Stimulated activated CD8-positive, alpha-beta memory T cell treated with anti-CD3 and anti-CD28 coated beads, Interleukin-7, amount 100 ng/mL, for 1 hour (primary cell): ENCODE measurements around the gene CACNA2D2.

Experiments
- DNase-seq, 2 donors: peaks; one replicate each; pipeline ENCODE4 v3.0.0-alpha.2; 2020; ENCODE audit warnings: low read depth in 2 of 2

CACNA2D2 gene

DNA sequence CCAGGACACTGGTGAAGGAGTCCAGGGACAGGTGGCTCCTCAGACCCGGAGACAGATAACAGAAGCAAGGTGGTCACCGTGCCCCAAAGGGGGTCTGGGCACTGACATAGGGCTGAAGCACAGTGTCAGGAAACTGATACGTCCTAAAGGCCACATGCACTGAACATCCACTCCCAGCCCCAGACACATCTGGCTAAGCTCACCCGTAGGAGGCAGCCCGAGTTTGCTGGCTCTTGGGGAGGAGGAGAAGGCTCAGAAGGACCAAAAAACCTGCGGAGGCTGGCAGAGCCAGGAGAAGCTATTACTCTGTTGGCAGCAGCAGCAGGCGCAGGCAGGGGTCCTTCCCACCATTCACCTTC, 1.2 kb downstream of the CACNA2D2 start:
- no peak for DNase-seq

DNA sequence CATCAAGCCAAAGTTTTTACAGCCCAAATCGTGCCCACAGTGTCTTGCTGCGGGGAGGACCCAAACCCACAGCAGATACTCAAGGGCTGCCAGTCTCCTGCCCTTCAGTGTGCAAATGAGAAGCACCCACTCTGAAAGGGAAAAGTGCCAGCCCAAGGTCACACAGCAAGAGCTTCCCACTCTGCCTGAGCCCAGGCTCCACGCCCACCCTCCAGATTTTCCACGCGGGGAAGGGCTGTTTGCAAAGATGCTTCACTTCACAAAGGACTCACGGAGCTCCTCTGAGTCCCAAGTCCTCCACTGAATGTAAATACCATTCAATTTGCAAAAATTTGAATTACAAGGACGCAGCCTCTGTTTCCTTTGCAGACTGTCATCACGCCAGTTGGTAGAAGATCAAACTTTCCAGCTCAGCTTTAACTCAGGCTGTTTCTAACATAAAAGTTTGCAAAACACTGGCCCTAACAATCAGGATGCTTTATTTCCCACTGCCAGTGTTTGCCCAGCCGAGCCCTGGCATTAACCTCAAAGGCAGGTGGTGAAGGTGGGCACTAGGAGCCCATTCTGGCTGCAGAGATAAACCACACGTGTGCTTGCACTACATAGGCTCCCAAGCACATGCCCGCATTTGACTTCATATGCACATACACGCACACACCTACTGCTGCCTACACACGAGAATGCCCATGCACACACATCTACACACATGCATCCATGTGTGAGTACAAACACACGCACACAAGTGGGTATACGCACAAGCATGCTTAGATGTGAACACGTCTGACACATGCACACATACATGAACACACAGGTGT, 7.6 kb downstream of the CACNA2D2 start:
- DNase-seq: no peak

DNA sequence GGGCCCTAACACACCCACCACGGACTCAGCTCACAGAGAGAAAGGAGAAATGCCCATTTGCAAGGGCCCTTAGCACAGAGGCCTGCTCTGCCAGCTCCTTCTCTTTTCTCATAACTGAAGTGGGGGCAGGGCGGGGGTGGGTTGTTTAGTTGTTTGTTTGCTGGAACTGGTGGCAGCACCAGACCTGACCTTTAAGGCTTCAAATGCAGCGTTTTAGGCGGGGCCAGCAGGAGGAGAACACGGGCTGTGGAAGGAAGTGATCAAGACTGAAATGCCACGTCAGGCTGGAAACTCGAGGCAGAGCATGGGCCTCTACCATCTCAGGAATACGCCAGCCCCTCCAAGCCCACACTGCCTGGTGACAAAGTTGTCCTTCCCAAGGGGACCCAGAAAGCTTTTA, 9.3 kb downstream of the CACNA2D2 start:
- DNase-seq: no peak

DNA sequence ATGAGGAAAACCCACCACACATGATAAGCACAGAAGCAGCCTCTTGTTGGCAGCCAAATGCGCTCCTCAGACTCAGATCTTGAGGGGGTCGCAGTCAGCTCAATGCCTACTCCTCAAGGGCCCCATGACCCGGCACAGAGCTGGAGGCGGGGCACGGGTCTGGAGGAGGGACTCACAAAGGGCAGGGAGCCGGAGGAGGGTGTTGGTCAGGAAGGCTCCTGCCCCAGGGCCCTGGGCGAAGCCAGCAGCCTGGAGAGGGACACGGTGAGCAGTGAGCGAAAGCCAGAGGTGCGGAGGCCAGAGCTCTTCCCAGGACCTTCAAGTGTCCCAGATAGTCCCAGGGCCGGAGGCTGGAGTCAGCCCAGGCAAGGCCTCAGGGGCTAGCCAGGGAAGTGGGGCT, 9.8 kb downstream of the CACNA2D2 start:
- DNase-seq: no peak

DNA sequence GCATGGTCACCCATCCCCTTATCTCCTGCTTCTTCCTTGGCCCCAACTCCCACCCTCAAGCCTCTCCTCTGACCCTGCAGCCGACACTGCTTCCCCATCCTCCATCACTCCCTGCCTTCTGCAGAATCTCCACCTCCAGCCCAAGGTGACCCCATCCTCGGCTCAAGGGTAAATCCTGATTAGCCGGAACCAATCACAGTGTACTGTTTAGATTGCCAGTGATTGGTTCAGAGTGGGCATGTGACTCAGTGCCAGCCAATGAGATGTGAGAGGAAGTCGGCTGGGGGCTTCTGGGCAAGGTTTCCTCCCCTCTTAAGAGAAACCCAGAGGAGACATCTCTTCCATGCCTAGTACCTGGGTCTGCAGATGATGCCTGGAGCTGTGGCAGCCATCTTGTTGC, 10.3 kb downstream of the CACNA2D2 start:
- DNase-seq: no peak

DNA sequence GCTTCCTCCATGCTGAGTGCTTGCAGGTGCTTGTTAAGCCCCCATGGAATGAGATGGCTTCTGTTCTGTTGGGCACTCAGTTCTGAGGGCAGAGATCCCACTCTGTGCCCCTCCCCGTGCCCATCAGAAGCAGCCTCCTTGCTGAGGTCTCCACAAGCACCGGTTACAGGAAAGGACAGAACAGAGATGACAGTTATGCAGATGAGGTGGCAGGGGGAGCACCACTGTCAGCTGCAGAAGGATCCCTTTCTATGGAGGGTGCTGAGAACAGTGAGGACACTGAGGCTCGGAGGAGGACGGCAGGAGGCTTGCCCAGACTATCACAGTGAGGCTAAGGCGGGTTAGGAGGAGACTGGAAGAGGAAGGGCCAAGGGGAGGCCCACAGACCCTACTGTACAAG, 12.4 kb downstream of the CACNA2D2 start:
- DNase-seq: no peak

DNA sequence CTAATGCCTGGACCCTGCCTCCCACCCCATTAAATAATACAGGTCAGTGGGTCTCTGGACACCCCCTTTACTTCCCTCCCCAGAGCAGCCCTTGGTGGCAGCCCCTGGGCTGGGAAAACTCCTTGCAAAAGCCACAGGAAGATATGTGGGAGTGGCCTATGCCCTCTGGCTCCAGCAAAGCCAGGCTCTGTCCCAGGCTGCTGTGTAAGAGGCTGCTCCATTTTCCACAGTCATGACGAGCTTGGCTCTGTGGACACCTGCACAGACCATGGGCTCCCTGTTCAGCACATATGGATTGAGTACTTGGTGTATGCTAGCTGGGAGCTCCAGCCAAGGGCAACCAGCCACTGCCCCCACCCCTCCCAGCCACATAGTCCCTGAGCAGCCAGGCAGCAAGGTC, 13.0 kb downstream of the CACNA2D2 start:
- DNase-seq: no peak

DNA sequence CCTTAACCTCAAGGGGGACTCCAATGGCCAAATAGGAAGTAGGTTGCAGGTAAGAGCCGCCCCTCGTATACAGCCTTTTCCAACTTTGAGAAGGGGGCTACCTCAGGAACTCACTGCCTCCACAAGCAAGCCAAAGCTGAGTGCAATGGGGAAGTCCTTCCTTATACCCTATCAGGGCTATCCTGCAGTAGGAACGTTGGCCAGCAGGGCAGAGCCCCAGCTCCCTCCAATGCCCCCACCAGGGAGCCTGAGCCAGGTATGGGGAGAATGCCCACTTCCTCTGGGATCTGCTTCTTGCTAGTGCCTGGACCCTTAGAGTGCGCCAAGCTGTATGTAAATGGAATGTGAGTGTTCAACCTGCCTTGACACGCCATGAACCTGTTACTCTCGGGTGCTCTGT, 16.3 kb downstream of the CACNA2D2 start:
- no peak for DNase-seq

DNA sequence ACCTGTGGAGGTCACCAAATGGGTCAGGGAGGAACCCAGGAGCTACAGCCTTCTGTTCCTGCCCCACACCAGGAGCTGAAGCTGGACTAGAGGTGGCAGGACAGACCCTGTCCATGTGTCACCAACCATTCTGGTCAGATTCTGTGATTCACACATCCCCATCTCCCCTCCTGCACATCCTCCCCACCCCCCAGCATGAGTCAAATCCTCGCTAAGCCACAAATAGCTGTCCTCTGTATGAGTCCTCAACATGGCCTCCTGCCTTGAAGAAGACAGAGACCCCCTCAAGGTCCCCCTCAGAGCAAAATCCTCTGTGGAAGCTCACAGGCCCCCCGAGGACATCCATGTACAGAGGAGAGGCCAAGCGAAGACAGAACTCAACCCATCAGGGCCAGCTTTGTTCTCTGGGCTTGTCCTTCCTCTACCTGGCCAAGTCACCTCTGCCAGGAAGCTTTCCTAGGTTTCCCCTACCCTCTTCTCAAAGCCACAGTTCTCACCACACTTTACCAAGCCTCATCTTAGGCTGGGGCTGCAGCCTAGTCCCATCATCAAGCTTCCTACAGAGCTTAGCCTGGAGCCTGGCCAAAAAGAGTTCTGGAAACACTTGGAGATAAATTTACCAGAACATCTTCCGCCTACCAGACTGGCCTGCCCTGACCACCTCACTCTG, 17.1 kb downstream of the CACNA2D2 start:
- DNase-seq: no peak

DNA sequence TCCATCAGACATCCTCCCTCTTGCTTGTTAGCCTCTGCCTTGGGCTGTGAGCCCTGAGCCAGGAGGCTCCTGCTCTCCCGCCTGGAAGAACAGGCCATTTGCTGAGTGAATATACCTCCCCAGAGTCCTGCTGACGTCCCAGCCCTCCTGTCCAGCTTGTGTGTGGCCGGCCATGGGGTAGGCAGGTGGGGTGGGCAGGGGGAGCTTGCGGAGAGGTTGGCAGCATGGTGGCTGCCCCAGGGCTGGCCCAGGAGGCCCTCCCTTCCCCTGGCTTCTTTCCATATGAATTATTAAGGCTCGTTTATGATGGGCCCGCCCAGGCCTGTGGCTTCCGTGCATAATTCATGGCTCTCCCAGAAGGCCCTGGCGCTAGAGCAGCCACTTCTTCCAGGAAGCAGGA, 18.7 kb downstream of the CACNA2D2 start:
- DNase-seq: no peak

DNA sequence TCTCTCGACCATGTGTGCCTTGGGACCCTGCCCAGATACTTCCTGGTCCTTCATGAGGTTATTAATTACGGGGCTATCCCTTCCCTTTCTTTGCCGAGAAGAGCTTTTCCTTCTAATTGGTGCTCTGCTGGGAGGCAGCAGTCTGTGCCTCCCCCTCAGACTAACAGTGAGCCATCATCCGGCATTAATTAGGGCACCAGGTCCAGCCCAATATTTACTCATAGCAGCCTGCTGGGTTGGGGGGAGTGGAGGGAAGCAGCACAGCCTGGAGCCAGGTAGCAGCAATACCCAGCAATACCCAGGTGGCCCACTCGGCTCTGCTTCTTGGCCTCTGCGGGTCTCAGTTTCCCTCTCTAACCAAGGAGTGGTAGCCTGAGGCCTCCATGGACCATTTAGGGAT, 20.1 kb downstream of the CACNA2D2 start:
- no peak for DNase-seq

DNA sequence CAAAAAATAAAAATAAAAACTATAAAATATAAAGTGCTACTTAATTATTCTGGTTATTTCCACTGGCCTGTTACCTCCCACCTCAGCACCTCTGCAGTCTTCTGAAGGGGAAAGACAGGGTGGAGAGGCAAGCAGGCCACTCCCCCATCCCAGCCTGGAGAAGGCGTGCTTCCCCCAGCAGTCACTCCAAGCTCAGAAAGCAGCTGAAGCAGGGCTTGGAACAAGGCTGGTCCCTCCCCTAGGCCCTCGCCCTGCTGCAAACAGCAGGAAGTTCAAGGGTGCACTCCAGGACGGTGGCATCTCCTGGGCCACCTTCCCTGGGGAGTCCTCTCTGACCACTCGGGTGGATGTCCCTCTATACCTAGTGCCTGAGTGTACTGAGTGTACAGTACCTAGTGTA, 21.4 kb downstream of the CACNA2D2 start:
- no peak for DNase-seq

DNA sequence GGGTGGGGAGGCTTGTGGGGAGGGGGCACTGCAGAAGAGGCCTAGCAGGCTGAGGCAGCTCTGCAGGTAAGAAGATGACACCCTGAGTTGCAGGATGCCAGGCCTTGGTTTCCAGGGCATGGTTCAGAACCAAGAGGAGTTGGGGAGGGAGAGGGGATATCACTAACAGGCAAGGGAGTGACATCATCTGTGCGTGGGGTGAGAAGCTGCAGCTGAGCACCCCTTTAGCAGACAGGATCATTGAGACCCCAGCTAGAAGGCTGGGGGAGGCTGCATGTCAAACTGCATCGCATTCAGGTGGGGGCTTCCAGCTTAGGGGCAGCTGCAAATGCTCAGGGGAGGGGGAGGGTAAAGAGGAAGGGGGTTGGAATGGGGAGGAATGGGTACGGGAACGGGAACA, 23.0 kb downstream of the CACNA2D2 start:
- no peak for DNase-seq

DNA sequence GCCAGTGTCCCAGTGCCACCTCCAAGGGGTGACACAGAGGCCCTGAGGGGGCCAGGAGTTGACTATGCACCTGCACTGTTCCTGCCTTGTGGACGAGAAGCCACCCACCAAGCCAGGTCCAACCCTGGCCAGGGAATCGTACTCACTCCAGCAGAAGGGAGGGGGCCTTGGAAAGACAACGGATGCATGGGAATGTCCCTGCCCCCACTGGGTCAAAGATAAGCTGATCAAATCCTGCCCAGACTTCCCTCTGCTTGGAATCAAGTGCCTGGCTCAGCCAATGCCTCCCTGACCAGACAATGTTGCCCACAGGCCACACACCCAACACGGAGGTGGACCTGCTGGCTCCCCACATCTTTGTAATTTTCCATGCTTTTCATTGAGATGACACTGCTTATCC, 23.9 kb downstream of the CACNA2D2 start:
- DNase-seq: no peak

DNA sequence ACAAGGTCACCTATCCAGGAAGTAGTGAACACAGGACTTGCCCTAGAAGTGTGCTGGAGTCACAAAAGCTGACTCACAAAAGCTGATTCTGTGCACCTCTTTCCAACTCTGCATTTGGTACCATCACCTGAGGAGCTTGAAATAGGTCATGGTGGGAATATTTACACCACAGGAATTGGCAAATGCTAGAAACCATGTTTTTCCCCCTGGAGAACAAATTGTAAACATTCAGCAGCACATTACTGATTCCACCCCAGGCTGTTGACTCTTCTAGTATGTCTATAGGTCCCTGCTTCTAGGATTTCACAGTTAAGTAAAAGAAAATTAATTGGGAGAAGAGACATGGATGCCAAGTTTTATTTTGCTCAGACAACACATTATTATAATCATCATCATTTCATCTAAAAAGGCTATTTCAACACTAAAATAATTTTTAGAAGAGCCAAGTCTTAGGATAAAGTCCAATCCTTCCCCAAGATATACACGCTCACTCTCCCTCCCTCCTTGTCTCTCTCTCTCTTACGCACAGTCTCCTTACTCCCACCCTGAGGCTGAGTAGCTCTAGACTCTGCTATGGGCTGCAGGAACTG, 24.7 kb downstream of the CACNA2D2 start:
- no peak for DNase-seq

DNA sequence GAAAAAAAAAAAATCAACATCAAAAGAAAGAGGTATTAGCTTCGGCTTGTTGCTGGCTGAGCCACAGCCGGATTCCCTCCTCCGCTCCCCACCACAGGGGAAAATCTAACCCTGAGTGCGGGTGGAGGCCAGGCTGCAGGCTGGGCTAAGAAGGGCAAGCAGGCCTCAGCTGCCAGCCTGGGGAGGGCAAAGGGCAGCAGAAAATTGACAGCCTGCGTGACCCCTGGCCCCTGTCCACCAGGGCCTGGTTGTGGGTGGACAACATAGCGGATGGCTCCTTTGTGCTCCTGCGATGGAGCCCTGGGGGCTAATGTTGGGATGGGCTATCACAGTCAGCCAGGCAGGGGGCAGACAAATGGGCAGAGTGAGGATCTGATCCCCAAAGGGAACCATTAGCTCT, 25.4 kb downstream of the CACNA2D2 start:
- no peak for DNase-seq

DNA sequence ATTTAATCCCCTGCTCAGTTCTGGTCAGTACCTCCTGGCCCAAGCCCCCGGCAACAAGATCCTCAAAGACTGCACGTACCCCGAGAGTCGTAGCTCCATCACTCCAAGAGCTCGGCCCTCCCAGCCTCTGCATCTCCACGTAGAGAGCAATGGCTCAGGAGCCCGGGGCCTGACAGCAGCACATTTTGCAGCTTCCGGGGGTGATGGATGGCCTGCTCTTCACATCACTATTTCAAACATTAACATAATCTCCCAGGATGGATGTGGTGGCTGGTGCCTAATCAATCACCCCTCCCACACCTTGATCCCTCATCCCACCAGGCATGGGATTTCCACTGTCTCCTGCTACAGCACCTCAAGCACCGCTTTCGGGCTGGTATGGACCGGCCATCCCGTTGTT, 28.1 kb downstream of the CACNA2D2 start:
- no peak for DNase-seq

DNA sequence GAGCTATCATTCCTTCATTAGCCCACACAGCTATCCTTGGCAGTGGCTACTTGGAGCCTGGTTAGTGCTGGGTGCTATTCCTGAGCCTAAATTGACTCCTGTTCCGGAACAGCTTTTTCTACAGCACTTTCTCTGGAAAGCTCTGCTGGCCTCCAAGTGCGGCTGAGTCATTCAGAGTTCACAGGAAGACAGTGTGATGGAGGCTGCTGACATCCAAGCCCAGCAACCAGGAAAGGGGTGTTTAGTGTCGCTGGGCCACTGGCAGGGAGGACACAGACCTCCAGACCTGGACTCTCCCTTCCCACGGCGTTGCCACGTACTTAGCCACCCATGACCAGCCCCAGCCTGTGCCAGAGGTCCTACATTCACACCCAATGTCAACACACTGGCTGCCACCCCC, 28.7 kb downstream of the CACNA2D2 start:
- no peak for DNase-seq

DNA sequence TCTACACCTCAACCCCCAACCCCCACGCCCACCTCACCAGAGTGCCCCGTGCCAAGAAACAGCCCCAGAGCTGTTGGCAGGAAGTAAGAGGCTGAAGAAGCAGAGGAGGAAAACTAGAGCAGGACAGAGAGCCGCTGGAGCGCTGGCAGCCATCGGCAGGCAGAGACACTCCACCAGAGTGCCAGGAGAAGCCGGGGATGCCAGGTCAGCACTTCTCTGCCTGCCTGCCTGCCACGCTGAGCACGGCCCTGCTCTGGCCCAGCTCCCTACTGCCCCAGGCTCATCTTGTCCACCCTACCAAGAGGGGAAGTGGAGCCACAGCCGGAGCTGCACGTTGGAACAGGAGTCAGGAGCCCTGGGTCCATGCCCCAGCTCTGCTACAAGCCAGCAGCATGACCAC, 29.7 kb downstream of the CACNA2D2 start:
- DNase-seq: no peak

DNA sequence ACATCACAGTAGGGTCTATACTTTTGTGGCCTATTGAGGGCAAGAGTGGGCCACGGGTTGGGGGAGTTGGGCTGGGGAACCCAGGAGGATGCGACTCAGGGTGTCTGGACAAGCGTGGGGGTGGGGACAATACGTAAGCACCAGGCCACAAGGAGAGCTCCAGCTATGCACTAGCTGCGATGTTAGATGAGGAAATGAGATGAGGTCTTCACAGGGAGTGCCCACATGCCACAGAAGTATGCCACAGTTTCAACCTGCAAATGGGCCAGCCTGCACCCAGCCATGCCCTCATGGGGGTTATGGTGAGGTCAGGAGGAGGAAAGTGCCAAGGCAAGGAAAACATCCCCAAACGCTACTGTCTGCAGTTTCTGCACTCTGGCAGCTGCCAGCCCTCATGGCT, 30.5 kb downstream of the CACNA2D2 start:
- no peak for DNase-seq

DNA sequence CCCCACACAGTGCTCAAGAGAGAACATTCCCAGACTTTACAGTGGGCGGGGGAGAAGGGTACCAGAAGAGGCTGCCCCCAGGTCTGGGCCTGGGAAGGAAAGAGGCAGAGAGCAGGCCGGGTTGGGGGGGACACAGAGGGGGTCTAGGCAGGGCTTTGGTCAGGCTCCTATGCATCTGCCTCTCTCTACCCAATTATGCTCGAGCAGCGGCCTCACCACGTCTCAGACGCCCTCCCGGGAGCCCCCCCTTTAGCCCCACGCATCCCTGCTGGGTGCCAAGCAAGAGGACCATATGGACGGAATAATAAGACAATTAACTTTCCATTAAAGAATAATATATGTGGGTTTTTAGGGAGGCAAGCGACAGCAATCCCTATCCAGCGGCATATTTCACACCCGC, 32.8 kb downstream of the CACNA2D2 start:
- DNase-seq: no peak

DNA sequence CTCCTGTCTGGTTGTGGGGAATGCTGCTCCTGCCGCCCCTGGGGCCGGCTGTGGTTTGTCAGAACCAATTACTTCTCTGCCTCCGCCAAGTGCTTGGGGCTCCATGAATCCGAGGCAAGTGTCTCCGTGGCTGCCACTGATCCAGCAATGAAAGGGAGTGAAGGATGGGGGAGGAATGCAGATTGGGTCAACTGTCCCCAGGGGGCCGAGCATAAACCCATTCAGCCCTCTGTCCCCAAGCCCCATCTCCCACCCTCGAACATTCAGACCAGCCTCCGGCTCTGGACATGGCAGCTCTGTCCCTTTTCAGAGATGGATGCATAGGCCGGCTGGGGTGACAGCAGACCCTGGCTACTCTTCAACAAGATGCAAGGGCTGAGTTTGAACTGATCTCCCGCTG, 35.5 kb downstream of the CACNA2D2 start:
- DNase-seq: no peak

DNA sequence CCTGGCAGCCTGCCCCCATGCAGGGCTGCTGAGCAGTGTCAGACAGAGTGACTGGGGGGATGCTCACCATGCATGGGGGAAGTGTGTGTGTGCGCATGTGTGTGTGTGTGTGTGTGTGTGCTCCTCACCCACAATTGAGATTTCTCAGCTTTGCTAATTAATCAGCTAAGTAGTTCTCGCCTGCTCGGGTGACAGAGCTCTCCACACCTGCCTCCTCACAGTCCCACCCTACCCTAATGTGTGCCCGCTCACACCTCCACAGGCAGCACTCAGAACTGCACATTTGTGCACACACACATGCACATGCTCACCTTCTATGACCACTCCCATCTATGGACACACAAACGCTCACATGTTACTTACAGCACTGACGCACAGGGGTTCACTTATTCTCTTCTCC, 37.3 kb downstream of the CACNA2D2 start:
- DNase-seq: no peak
